HAP-1 (cell line): ENCODE data around the gene NTS.
A peak's percentile ranks its signal among the peaks of the same experiment; 100 is the strongest.

Experiments used
- DNase-seq, 2 experiments: peaks; one replicate each; pipeline ENCODE4 v3.0.0-alpha.2; 2016 to 2020; ENCODE audit warnings: low spot score in 2 of 2
- H3K27me3 ChIP-seq: fragments of 250-450 bp; sonication (Bioruptor Pico); 2 replicates; pipeline ENCODE4 v1.5.1; 2020; ENCODE audit warnings: low read depth, mild to moderate bottlenecking, moderate library complexity
- H3K36me3 ChIP-seq: fragments of 250-450 bp; sonication (Bioruptor Pico); replicated peaks from 2 replicates; pipeline ENCODE4 v1.5.1; 2020; ENCODE audit warnings: mild to moderate bottlenecking
- H3K4me1 ChIP-seq: fragments of 250-450 bp; sonication (Bioruptor Pico); 2 replicates; pipeline ENCODE4 v1.5.1; 2020; ENCODE audit warnings: mild to moderate bottlenecking
- H3K4me3 ChIP-seq: fragments of 250-450 bp; sonication (Bioruptor Pico); 2 replicates; pipeline ENCODE4 v1.5.1; 2020; ENCODE audit warnings: mild to moderate bottlenecking, moderate library complexity
- H3K9me3 ChIP-seq: fragments of 250-450 bp; sonication (Bioruptor Pico); 2 replicates; pipeline ENCODE4 v1.5.1; 2020; ENCODE audit warnings: mild to moderate bottlenecking, moderate library complexity
- in situ Hi-C: fragments of 300-500 bp; cut with MboI; formaldehyde crosslinking; loops from 3 replicates; pipeline ENCODE4 v1.14.3; 2020; ENCODE audit warnings: low sequenced_read_pairs, inconsistent platforms, mixed read lengths

Gene NTS

DNA sequence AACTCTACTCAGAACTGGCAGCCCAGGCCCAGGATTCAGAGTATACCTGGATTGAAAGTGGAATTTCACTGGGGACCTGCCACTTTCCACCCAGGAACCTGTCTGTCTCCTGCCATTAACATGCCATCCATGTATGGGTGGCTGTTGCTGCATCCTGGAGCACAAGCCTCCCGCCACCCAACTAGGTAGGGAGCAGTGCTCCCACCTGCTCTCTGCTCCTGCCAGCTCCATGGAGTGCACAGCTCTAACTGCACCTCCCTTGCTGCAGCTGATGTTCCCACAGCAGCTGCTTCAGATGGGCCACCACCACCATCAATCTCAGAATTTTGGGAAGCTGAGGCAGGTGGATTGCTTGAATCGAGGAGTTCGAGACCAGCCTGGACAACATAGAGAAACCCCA, 17.1 kb upstream of the NTS start:
- no peaks in the 10 kb centered on the region for H3K36me3 ChIP-seq
- no peak overlapping the region for H3K4me3 ChIP-seq
- in situ Hi-C loops = loop anchor here (25.0 kb wide), 1 partner anchor 370 kb away; no protein-coding TSS in a partner anchor
- no peaks in the 10 kb centered on the region for H3K4me1 ChIP-seq
- no peak for DNase-seq
- no peaks in the 10 kb centered on the region for H3K9me3 ChIP-seq
- H3K27me3 ChIP-seq = peaks cover 3% of the 10 kb centered on the region; the same call in 1 of the 2 replicates

DNA sequence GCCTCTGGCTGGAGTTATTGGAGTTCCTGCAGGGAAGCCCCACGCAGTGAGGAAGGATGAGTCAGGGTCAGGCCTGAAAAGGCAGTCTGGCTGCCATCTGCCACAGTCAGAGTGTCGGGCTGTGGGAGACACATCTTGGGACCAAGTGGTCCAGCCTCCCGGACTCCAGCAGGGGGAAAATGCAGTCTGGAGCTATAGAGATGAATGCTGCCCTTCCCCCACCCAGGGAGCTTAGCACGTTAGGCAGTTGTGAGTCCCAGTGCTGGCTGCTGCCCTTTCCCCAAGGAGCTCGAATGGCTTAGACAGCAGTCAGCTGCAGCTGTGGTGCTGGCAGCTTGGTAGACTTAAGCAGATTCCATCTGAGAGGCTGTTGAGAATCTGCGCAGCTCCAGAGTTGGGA, 8.2 kb upstream of the NTS start:
- Histone ChIP-seq H3K4me3 (no peak overlapping the region), H3K9me3 (no peaks in the 10 kb centered on the region), H3K27me3 (peaks cover 8% of the 10 kb centered on the region), H3K4me1 (0 out of 2 replicates have a peak, but pooled peaks cover 2% of the 10 kb centered on the region), H3K36me3 (no peaks in the 10 kb centered on the region)
- no peak for DNase-seq
- in situ Hi-C loops = loop anchor here (5.0 to 25.0 kb wide), 2 partner anchors 289 to 379 kb away; no protein-coding TSS in a partner anchor

DNA sequence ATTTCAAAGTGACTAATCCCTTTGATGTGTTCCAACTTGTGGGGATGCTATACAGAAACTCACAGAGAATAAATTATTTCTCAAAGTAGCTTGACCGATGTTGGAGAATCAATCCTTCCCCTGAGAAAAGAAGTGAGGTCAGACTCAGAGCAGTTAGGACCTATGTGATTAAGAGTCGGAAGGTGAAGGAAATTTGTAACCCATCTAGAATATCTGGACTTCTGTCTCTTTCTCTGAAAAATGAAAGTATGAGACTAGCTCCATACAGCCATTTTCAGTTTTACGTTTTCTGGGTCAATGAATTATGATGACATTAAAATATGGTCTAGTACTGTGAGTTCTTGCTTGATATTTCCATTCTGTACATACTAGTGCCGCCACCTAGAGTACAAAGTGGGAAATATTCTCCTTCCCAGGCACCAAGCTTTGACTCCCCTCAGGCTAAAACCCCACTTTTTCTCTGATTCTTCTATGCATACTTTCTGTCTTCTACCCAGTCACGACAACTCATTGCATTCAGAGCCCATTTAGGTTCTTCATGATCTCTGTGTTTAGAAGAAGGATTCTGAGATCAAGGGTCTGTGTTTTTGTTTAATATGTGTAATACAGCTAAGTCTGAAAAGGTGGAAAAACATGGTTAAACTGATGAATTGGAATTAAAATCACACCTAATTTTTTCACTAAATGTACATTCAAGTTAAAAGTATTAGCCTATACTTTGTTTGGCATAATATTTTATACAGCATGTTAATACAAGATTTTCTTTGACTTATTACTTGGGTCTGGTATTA, 6.9 kb upstream of the NTS start:
- in situ Hi-C loops = loop anchor here (5.0 to 25.0 kb wide), 2 partner anchors 290 to 380 kb away; no protein-coding TSS in a partner anchor
- no peak overlapping the region for H3K4me3 ChIP-seq
- H3K27me3 ChIP-seq = peaks cover 8% of the 10 kb centered on the region
- H3K9me3 ChIP-seq = no peaks in the 10 kb centered on the region
- peak; percentile 47 to 50 for DNase-seq
- no peaks in the 10 kb centered on the region for H3K36me3 ChIP-seq
- H3K4me1 ChIP-seq = 0 out of 2 replicates have a peak, but pooled peaks cover 2% of the 10 kb centered on the region

DNA sequence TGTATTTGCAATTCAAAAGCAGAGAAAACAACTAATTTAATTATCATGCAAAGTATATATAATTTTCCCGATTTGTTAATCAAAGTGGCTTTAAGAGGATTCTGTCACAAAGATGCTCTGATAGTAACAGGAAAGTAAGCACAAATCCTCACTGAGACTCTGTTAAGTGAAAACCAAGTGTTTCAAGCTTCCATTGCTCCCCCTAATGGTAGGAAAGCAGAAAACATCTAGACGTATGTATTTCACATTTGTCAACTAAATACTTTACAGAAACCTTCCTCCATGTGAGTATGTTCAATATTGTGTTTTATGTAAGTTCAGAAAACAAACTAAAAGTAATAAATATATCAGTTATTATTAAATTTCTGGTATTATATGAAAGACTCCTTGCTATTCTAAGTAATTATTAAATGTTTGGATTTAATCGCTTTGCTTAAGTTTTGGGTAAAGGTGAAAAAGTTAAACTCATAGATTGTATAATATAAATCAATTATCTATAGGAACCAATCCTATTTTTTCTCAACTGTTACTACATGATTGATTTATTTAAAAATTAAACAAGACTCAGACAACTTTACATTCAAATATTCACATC, 1.5 kb upstream of the NTS start:
- H3K9me3 ChIP-seq = no peaks in the 10 kb centered on the region
- in situ Hi-C loops = loop anchor here (25.0 kb wide), 1 partner anchor 385 kb away; no protein-coding TSS in a partner anchor

DNA sequence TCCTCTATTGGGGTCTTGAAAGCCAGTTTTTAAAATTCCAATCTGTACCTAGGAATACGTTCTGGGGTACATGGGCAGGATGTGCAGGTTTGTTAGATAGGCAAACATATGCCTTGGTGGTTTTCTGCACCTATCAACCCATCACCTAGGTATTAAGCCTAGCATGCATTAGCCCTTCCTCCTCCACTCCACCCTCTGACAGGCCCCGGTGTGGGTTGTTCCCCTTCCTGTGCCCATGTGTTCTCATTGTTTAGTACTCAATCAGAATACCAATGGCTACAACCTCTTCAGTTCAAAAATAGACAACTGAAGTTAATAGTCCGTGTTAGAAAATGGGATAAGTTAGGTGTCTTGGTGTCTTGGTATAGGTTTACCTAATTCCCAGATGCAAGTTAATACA, 3.4 kb downstream of the NTS start:
- H3K27me3 ChIP-seq = peaks cover 9% of the 10 kb centered on the region; the same call in 1 of the 2 replicates
- no peaks in the 10 kb centered on the region for H3K9me3 ChIP-seq
- in situ Hi-C loops = no loop called here
- H3K4me3 ChIP-seq = no peak overlapping the region
- H3K4me1 ChIP-seq = no peaks in the 10 kb centered on the region
- DNase-seq = no peak
- no peaks in the 10 kb centered on the region for H3K36me3 ChIP-seq

More for the DNA sequence above, 1.5 kb upstream of the NTS start:
- Histone ChIP-seq H3K4me1 (no peaks in the 10 kb centered on the region), H3K27me3 (peaks cover 9% of the 10 kb centered on the region), H3K36me3 (no peaks in the 10 kb centered on the region), H3K4me3 (no peak overlapping the region)
- peak in 1 of 2 experiments; percentile 80 for DNase-seq

DNA sequence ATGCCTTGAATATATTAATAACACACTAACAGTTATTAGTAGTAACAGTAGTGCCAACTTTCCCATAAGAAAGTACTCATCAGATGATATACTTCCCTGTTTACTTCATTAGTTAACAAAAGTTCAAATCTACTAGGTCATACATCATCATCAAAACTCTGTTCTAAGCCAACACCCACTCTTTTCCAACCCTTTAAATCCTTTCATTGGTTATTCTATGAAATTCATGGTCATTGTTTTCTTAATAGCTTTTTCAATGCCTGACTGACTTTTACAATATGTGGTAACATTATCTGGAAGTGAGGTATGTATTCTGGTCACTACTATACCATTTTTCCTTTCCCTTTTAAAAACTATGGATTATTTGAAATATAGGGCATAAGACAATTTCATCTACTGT, 9.7 kb downstream of the NTS start:
- no peak overlapping the region for H3K4me3 ChIP-seq
- H3K9me3 ChIP-seq = no peaks in the 10 kb centered on the region
- H3K36me3 ChIP-seq = no peaks in the 10 kb centered on the region
- no peak for DNase-seq
- peaks cover 8% of the 10 kb centered on the region; the same call in 1 of the 2 replicates for H3K27me3 ChIP-seq
- in situ Hi-C loops = no loop called here
- H3K4me1 ChIP-seq = no peaks in the 10 kb centered on the region

DNA sequence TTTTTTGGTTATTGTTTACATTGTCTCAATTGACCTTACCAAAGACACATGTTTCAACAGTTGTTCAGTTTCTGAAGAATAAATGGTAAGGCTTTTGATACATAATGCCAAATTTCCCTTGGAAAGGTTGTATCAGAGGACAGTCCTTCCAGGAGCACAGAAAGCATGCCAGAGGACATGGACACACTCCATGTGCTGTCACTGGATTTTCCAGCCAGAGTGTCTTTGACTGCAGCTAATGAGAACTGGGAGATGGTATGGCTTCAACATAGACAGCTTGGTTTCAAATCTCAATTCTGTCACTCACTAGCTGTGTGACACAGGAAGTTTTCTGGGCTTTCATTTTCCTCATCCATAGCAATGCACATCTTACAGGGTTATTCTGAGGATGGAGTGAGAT, 20.6 kb downstream of the NTS start:
- H3K4me1 ChIP-seq = no peaks in the 10 kb centered on the region
- H3K36me3 ChIP-seq = no peaks in the 10 kb centered on the region
- no peaks in the 10 kb centered on the region for H3K9me3 ChIP-seq
- DNase-seq = no peak
- no peaks in the 10 kb centered on the region; the same call in 1 of the 2 replicates for H3K27me3 ChIP-seq
- no peak overlapping the region for H3K4me3 ChIP-seq
- in situ Hi-C loops = no loop called here

DNA sequence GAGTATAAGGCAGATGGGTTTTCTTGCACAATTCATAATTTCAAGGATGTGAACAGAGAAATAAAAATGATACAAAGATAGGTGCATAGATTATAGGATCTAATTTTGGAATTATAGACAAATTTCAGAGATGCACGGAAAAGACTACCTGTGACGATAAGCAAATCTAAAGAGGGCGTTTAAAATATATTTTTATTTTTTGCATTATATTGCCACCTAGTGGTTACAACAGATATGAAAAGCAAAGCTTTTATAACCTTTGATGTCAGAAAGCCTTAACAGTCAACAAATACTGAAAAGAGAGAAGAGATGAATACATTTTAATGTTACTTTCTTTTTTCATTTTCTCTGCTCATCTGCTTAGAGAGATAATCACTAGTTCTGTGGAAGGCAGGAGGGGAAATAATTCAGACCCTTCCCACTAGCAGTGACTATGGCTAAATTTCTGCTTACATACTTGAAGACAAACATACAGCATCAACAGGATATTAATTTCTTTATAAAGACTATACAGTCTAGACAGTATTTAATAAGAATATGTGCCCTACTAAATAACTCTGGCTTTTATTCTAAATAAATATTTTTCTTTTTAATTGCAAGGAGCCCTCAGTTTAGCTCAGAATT, 46.3 kb downstream of the NTS start:
- Histone ChIP-seq H3K9me3 (no peaks in the 10 kb centered on the region), H3K4me1 (no peaks in the 10 kb centered on the region), H3K27me3 (no peaks in the 10 kb centered on the region), H3K4me3 (no peak overlapping the region), H3K36me3 (no peaks in the 10 kb centered on the region)
- DNase-seq = peak in 1 of 2 experiments; percentile 57
- in situ Hi-C loops = no loop called here

DNA sequence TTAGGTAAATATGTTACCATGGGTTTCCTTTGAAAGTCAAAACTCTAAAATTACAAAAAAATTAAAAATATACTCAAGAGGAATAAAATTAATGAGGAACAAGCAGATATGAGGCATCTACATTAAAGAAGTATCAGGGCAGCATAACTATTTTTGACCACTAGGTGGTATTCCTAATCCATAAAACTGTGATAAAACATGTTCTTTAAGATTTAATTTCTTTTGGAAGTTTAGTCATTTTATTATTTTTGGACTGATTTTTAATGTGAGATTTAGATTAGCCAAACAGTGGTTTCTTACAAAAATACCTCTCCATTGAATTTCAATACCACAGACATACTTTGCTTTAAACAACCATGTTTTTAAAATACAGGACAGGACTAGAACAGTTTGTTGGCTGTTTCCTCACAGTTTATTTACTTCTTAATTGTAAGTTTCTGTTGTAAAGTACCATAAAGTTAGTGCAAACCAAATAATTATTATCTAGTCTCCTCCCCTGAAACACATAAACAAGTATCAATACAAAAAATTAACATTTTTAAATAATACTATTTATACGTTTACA, 49.8 kb downstream of the NTS start:
- peak in 1 of 2 experiments; percentile 25 for DNase-seq
- H3K4me3 ChIP-seq = no peak overlapping the region
- no peaks in the 10 kb centered on the region for H3K27me3 ChIP-seq
- in situ Hi-C loops = no loop called here
- H3K36me3 ChIP-seq = no peaks in the 10 kb centered on the region
- no peaks in the 10 kb centered on the region for H3K4me1 ChIP-seq
- no peaks in the 10 kb centered on the region for H3K9me3 ChIP-seq

DNA sequence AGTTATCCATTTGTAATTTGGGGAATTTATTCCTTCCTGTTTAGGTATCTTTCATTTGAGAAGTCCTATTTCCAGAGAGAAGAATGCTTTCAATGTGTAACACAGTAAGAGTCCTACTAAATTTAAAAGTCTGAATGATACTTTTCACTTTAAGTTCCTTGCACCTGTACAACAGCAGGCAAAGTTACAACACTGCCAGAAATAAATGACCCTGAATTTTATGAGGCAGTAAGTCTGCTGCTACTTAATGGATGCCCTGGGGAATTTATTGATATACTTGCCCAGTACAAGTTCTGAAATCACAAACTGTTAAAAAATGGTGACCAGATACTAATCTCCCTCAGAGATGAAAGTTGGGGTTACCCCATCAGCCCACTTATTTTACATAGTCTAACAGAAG, 53.1 kb downstream of the NTS start:
- Histone ChIP-seq H3K4me3 (no peak overlapping the region), H3K9me3 (no peaks in the 10 kb centered on the region), H3K4me1 (no peaks in the 10 kb centered on the region), H3K27me3 (no peaks in the 10 kb centered on the region), H3K36me3 (no peaks in the 10 kb centered on the region)
- no peak for DNase-seq
- in situ Hi-C loops = no loop called here
